ENCODE results near the gene CARMIL3. TPM values are rescaled to one million over a fixed set of nuclear protein-coding genes. Genes with fewer than 3 reads are reported as not detected.

The CARMIL3 gene
- total and polyA plus RNA-seq, 2 of the 8 experiments (the other 6 are each of a cell fraction or from before 2014, with no cell fraction given), result 6.0 to 9.0 TPM

GRCh38 chr14:24113379-24113800 is 61.6 kb downstream of the CARMIL3 start:
- no peaks in the 10 kb centered on the region for H3K27me3 ChIP-seq (replicated peaks in 1 of 4; ENCODE audit: control insufficient read depth in 3 of 4, extremely low read depth in 1 of 4, insufficient read depth in 3 of 4, low read length in 3 of 4)
- no peak overlapping the region for H3K27ac ChIP-seq (ENCODE audit: low read depth, low read length)
- no peak overlapping the region for H2BK20ac ChIP-seq (ENCODE audit: low read length)
- H3K4me3 ChIP-seq (ENCODE audit: extremely low read depth in 1 of 4, insufficient read depth in 2 of 4, low read depth in 3 of 4, low read length in 4 of 4), result peak overlapping the region; percentile 68 to 89 (median 76)
- H2BK120ac ChIP-seq (replicated peaks; ENCODE audit: low read depth, low read length), result no peak overlapping the region
- H2BK15ac ChIP-seq (ENCODE audit: low read length), result no peak overlapping the region
- no peaks in the 10 kb centered on the region for H3K9me3 ChIP-seq (ENCODE audit: insufficient read depth in 2 of 2, low read depth in 1 of 2, low read length in 1 of 2)
- peak overlapping the region; percentile 65; the same call in 1 of the 2 replicates for H3K18ac ChIP-seq (ENCODE audit: extremely low read depth, low read length)
- H3K23ac ChIP-seq (ENCODE audit: insufficient read length), result no peak overlapping the region
- DNase-seq (ENCODE audit: low read depth in 1 of 2, low spot score in 2 of 2) (no peak), FAIRE-seq (no peak)
- 16% methylated on average over 15 of the region's 15 CpGs; no CpG with 5 or more reads in 1 of the 2 experiments for WGBS, 2 experiments (ENCODE audit: extremely low coverage in 1 of 2, insufficient coverage in 1 of 2, insufficient read length in 1 of 2, insufficient replicate concordance in 2 of 2, low coverage in 1 of 2, low lambda C conversion rate in 2 of 2, missing lambda C conversion rate in 1 of 2)
- peak overlapping the region; percentile 85 to 91 for H3K4me2 ChIP-seq (ENCODE audit: insufficient read depth in 1 of 2, low read depth in 2 of 2, low read length in 2 of 2)
- no peak overlapping the region for H3K56ac ChIP-seq (replicated peaks; ENCODE audit: insufficient read length, low read depth, low read length)
- no peak overlapping the region for H3K4ac ChIP-seq (replicated peaks; ENCODE audit: insufficient read length, low read depth, low read length)
- H2BK5ac ChIP-seq (ENCODE audit: low read depth, low read length), result peak overlapping the region; percentile 100; the same call in 1 of the 2 replicates
- H3K14ac ChIP-seq (ENCODE audit: insufficient read length), result peak overlapping the region; percentile 8
- no peaks in the 10 kb centered on the region for H4K20me1 ChIP-seq (replicated peaks in 1 of 2; ENCODE audit: control insufficient read depth in 1 of 2, insufficient read depth in 2 of 2, low read length in 2 of 2)
- H4K8ac ChIP-seq (ENCODE audit: extremely low read depth, insufficient read depth, low read length), result no peak overlapping the region; the same call in 1 of the 2 replicates
- H3K4me1 ChIP-seq (replicated peaks in 1 of 4; ENCODE audit: control insufficient read depth in 3 of 4, insufficient read depth in 4 of 4, low read length in 3 of 4), result peaks cover 0 to 4% (median 2%) of the 10 kb centered on the region in 4 experiments; a peak in 5 of 7 replicates
- H2AK5ac ChIP-seq (ENCODE audit: low read depth, low read length), result no peak overlapping the region
- POLR2A ChIA-PET (ENCODE audit: partially characterized antibody), result interaction anchor here (1.0 to 7.1 kb wide), 14 partner anchors 10 to 125 kb away, joined by 3 to 125 read pairs (median 5); partner anchors contain the start of genes DHRS4L2, EMC9, FITM1 and IPO4
- CTCF ChIA-PET (ENCODE audit: partially characterized antibody), result interaction anchor here (0.6 to 2.7 kb wide), 12 partner anchors 14 to 322 kb away, joined by 3 to 20 read pairs (median 4); partner anchors contain the start of genes IRF9, PCK2 and PSME2
- H2BK12ac ChIP-seq (ENCODE audit: low read depth, low read length), result no peak overlapping the region
- H4K5ac ChIP-seq (ENCODE audit: insufficient read length, low read depth, low read length), result peak overlapping the region; percentile 28
- 0 out of 2 replicates have a peak overlapping the region, but pooled peaks have one; percentile 12 for H2AFZ ChIP-seq (ENCODE audit: low read length)
- H3K9ac ChIP-seq (replicated peaks in 1 of 4; ENCODE audit: extremely low read depth in 1 of 4, low read depth in 3 of 4, low read length in 3 of 4), result peak overlapping the region in 3 of 4 experiments; percentile 9 to 49 (median 24); a peak in 5 of 7 replicates
- H4K91ac ChIP-seq (replicated peaks; ENCODE audit: insufficient read length, low read length), result no peak overlapping the region
- peaks cover 7% of the 10 kb centered on the region for H3K23me2 ChIP-seq (ENCODE audit: low read depth, low read length)
- H3K79me2 ChIP-seq (ENCODE audit: control insufficient read depth in 1 of 2, insufficient read depth in 2 of 2, low read length in 2 of 2), result peaks cover 0 to 10% of the 10 kb centered on the region in 2 experiments; a peak in 2 of 4 replicates
- peaks cover 5% of the 10 kb centered on the region; the same call in 1 of the 2 replicates for H3K79me1 ChIP-seq (ENCODE audit: low read depth, low read length)
- peaks cover 5 to 12% (median 9%) of the 10 kb centered on the region in 4 experiments; a peak in 6 of 8 replicates for H3K36me3 ChIP-seq (ENCODE audit: control insufficient read depth in 2 of 4, insufficient read depth in 4 of 4, low read length in 3 of 4)
- TF ChIP-seq KDM5A (IDR thresholded peaks at IDR 0.05; ENCODE audit: low read length) (no peak), POU5F1 (IDR thresholded peaks at IDR 0.05; ENCODE audit: low read depth, low read length) (no peak), HDAC2 (IDR thresholded peaks at IDR 0.05; ENCODE audit: borderline replicate concordance in 1 of 2, low read depth in 2 of 2, low read length in 2 of 2) (no peak), ATF3 (IDR thresholded peaks at IDR 0.05; ENCODE audit: insufficient read depth, low read depth, low read length) (no peak), RXRA (IDR thresholded peaks at IDR 0.05; ENCODE audit: insufficient read depth, low read depth, low read length) (no peak), GTF2F1 (IDR thresholded peaks at IDR 0.05; ENCODE audit: borderline replicate concordance, low read depth, low read length) (no peak), RNF2 (IDR thresholded peaks at IDR 0.05; ENCODE audit: borderline replicate concordance, low read depth, low read length, missing control alignments, poor library complexity, severe bottlenecking) (no peak), PHF8 (conservative IDR thresholded peaks at IDR 0.05; ENCODE audit: low read depth, low read length) (no peak), CTBP2 (IDR thresholded peaks at IDR 0.05; ENCODE audit: borderline replicate concordance, insufficient read depth, insufficient read length, low read length) (no peak), ASH2L (IDR thresholded peaks at IDR 0.05; ENCODE audit: low read length) (no peak), CBX5 (IDR thresholded peaks at IDR 0.05; ENCODE audit: low read depth, low read length) (no peak)

Measured in H1 (cell line).